Stimulated activated naive CD8-positive, alpha-beta T cell treated with anti-CD3 and anti-CD28 coated beads, Interleukin-15, amount 100 ng/mL, for 72 hours (primary cell): ENCODE measurements around the gene CENPP.

ENCODE experiments used
- ATAC-seq: fragments of 150-1000 bp; cut with Tn5 transposase; 2 replicates; pipeline ENCODE4 v1.10.0; 2021; ENCODE audit warnings: mild to moderate bottlenecking, moderate library complexity
- DNase-seq, 2 donors: peaks; one replicate each; pipeline ENCODE4 v3.0.0; 2021 to 2022
- H3K27ac Mint-ChIP-seq, 2 donors: one replicate each; pipeline ENCODE4 v1.8.0; 2022; ENCODE audit warnings: mild to moderate bottlenecking in 2 of 2, mixed read lengths in 2 of 2, moderate library complexity in 2 of 2
- H3K27me3 Mint-ChIP-seq: one replicate; pipeline ENCODE4 v1.8.0; 2022; ENCODE audit warnings: mixed read lengths
- H3K4me1 Mint-ChIP-seq: one replicate; pipeline ENCODE4 v1.8.0; 2022; ENCODE audit warnings: mild to moderate bottlenecking, mixed read lengths
- H3K4me3 Mint-ChIP-seq, 2 donors: one replicate each; pipeline ENCODE4 v1.8.0; 2022; ENCODE audit warnings: mild to moderate bottlenecking in 2 of 2, mixed read lengths in 2 of 2, moderate library complexity in 1 of 2
- H3K9me3 Mint-ChIP-seq, 2 donors: one replicate each; pipeline ENCODE4 v1.8.0; 2022; ENCODE audit warnings: mixed read lengths in 2 of 2

Gene CENPP

DNA sequence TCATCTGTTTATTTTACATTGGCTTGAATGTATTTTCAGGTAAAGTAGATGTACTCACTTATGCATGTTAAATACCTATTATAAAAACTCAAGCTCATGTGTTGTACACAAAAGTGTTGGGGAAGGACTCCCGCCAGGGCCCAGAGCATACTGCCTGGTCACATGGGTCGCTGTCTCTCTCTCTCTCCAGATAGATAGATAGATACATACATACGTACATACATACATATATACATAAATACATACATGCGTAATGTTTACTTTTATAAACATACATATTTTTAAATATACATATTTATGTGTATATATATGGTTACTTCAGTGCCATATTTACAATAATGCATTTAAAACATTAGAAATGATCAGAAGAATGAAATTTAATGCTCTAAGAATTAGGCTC is 131.8 kb downstream of the CENPP start:
- peaks cover 5% of the 10 kb centered on the region for H3K27me3 Mint-ChIP-seq
- no peaks in the 10 kb centered on the region for H3K9me3 Mint-ChIP-seq
- H3K4me1 Mint-ChIP-seq = no peaks in the 10 kb centered on the region
- DNase-seq = no peak
- H3K27ac Mint-ChIP-seq = no peak overlapping the region
- no peak for ATAC-seq
- H3K4me3 Mint-ChIP-seq = no peak overlapping the region

DNA sequence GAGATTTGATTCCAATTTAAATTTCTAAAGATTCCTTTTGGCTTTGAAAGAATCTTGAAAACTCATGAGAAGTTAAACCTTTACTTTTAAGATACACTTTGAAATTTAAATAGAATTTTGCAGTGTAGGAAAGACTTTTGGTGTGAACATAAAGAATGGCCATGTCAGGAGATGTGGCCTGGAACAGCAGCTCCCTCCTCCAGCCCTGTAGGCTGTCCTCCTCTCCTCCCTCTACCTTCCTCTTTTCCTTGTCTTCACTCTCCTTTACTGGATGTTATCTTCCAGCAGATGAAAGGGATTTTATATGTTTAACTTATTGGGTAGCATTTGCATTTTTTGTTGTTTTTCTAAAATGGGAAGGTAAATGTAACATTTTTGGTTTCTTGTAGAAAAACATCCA is 137.6 kb downstream of the CENPP start:
- ATAC-seq = no peak
- Mint-ChIP-seq H3K9me3 (no peaks in the 10 kb centered on the region), H3K27me3 (no peaks in the 10 kb centered on the region), H3K4me1 (no peaks in the 10 kb centered on the region), H3K27ac (peak overlapping the region in 1 of 2 donors; percentile 66), H3K4me3 (no peak overlapping the region)
- DNase-seq = no peak

GRCh38 chr9:92463984-92464383 is 138.2 kb downstream of the CENPP start:
- Mint-ChIP-seq H3K27ac (peak overlapping the region in 1 of 2 donors; percentile 66), H3K4me3 (no peak overlapping the region), H3K9me3 (no peaks in the 10 kb centered on the region), H3K27me3 (no peaks in the 10 kb centered on the region), H3K4me1 (no peaks in the 10 kb centered on the region)
- no peak for ATAC-seq
- no peak for DNase-seq

DNA sequence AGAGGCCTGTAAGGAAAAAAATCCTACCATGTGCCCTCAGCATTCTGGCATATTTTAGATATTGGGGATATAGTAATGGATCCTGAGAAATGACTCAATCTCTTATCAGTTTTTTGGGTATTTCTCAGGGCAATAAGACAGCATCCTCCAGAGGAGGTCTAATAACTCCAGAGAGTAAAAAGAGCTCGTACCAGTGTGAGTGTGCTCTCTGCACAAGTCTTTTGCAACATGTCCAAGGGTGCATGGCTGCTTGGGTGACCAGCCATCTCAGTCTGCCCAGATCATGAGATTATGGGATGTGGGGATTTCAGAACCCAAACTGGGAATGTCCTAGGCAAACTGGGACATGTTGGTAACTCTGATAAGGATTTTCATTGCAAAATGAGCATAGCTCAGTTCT is 141.3 kb downstream of the CENPP start:
- DNase-seq = no peak
- Mint-ChIP-seq H3K4me3 (no peak overlapping the region), H3K27ac (no peak overlapping the region), H3K27me3 (no peaks in the 10 kb centered on the region), H3K9me3 (no peaks in the 10 kb centered on the region), H3K4me1 (no peaks in the 10 kb centered on the region)
- ATAC-seq = no peak

GRCh38 chr9:92467511-92467910 is 141.8 kb downstream of the CENPP start:
- Mint-ChIP-seq H3K9me3 (no peaks in the 10 kb centered on the region), H3K4me1 (no peaks in the 10 kb centered on the region), H3K27ac (no peak overlapping the region), H3K27me3 (no peaks in the 10 kb centered on the region), H3K4me3 (no peak overlapping the region)
- DNase-seq = no peak
- no peak for ATAC-seq

- ATAC-seq = no peak
Observed at GRCh38 chr9:92468206-92468605, 142.5 kb downstream of the CENPP start.

DNA sequence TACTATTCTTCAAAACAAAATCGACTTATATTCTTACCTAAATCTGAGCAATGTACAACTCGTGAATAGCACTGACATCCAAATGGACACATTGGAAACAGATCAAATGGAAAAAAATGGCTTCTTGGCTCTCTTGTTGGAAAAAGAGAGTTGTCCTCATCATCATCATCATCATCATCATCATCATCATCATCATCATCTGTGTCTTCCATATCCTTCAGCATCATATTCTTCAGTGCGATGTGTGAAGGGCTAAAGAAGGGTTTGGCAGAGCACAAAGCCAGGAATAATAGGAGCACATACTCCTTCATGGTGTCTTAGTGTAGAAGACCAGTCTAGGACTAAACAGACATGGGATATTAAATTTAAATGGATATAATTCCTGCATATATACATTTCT is 148.8 kb downstream of the CENPP start:
- H3K27me3 Mint-ChIP-seq = no peaks in the 10 kb centered on the region
- H3K4me3 Mint-ChIP-seq = no peak overlapping the region
- no peaks in the 10 kb centered on the region for H3K4me1 Mint-ChIP-seq
- ATAC-seq (no peak), DNase-seq (no peak)
- H3K9me3 Mint-ChIP-seq = no peaks in the 10 kb centered on the region
- no peak overlapping the region for H3K27ac Mint-ChIP-seq

More at GRCh38 chr9:92468206-92468605, 142.5 kb downstream of the CENPP start:
- Mint-ChIP-seq H3K27me3 (no peaks in the 10 kb centered on the region), H3K4me1 (no peaks in the 10 kb centered on the region), H3K9me3 (no peaks in the 10 kb centered on the region), H3K27ac (no peak overlapping the region), H3K4me3 (no peak overlapping the region)
- no peak for DNase-seq

GRCh38 chr9:92476962-92477361 is 151.2 kb downstream of the CENPP start:
- no peak for DNase-seq
- Mint-ChIP-seq H3K9me3 (no peaks in the 10 kb centered on the region), H3K27me3 (no peaks in the 10 kb centered on the region), H3K27ac (no peak overlapping the region), H3K4me1 (peaks cover 9% of the 10 kb centered on the region), H3K4me3 (no peak overlapping the region)
- ATAC-seq = peak; percentile 82

DNA sequence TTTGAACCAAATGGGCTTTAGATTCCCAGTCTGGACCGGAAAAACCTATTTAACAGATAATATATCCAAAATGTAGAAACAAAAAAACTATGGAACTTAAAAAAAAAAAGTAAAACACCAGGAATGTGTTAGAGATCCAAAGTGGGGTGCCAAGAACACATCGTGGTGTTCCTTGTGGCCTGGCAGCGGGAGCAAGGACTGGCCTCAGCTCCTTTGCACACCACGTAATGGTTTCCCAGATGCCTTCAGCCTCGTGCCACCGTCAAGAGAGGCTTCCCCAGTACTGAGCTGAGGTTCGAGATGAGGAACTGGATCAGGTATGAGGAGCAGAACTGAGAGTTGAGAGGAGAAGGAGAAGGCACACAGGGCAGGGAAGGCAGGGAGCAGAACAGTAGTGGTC is 153.0 kb downstream of the CENPP start:
- Mint-ChIP-seq H3K4me1 (peaks cover 9% of the 10 kb centered on the region), H3K27me3 (no peaks in the 10 kb centered on the region)

DNA sequence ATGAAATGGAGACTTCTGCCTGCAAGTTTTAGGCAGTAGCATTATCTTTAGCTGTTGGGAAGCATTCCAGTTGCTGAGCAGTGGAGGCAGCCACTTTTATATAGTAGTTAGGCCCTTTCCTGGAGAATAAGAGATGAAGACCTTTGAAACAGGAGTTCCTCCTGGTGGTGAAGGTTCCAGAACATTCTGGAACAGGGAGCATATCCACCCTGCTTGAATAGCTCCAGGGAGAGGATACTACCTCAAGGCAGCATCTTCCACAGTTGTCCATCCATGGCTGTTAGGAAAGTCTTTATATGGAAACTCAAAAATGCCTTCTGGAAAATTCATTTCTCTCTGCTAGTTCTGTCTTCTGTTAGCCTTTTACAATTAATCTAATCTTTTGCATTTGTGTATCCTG is 153.6 kb downstream of the CENPP start:
- H3K27ac Mint-ChIP-seq = no peak overlapping the region
- ATAC-seq = no peak
- H3K4me1 Mint-ChIP-seq = peaks cover 9% of the 10 kb centered on the region
- DNase-seq = no peak
- no peak overlapping the region for H3K4me3 Mint-ChIP-seq
- no peaks in the 10 kb centered on the region for H3K27me3 Mint-ChIP-seq
- H3K9me3 Mint-ChIP-seq = no peaks in the 10 kb centered on the region

More for the DNA sequence above, 153.0 kb downstream of the CENPP start:
- no peak for DNase-seq
- Mint-ChIP-seq H3K9me3 (no peaks in the 10 kb centered on the region), H3K4me3 (no peak overlapping the region), H3K27ac (no peak overlapping the region)
- ATAC-seq = no peak

DNA sequence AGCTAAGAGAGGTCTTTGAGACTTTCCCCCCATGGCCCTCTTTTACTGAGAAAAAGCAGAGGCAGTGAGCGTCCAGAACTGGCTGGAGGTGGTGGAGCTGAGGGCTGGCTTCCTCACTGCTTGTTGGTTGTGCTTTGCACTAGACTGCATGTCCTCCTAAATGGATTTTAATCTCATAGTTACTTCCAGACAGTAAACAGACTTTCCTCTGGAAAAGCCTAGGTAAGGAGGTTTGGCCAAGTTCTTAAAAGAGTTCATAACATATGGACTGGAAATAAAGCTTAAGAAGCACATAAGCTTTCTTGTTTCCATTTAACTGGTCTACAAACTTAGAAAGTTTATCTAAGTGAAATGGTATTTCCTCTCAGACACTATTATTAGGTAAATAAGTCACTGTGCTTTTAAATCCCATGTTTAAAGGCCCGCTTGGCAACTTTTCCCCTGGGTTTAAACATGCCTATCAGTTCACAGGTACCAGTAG is 154.6 kb downstream of the CENPP start:
- Mint-ChIP-seq H3K4me3 (no peak overlapping the region), H3K27me3 (no peaks in the 10 kb centered on the region), H3K9me3 (no peaks in the 10 kb centered on the region), H3K4me1 (peaks cover 9% of the 10 kb centered on the region), H3K27ac (no peak overlapping the region)
- ATAC-seq (no peak), DNase-seq (no peak)

DNA sequence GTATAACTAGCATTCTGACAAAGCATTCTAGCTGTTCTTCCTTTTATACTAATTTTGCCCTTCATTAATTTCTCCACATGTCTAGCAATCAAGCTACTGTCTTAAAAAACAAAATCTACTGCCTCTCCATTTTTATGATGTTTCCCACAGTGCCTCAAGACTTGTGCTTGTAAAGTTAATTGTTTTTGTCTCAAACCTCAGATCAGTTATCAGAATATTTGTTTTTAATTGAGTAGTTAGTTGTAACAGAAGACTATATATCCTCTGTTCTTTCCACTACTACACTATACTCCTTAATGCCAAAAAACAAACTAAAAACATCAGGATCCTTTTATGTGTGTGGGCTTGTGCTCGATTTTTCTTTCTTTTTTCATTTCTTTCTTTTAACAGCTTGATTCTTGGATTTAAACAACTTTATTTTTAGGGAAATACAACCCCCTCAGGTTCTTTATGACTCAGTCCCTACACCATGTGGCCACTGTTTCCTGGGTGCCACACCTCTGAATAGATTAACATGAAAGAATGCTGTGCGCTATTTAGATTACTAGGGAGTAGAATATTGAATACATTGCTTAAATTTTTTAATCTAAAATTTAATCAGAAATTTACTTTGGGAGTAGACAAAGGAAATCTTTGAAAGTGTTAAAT is 155.4 kb downstream of the CENPP start:
- Mint-ChIP-seq H3K4me3 (no peak overlapping the region), H3K27ac (no peak overlapping the region), H3K4me1 (peaks cover 9% of the 10 kb centered on the region), H3K9me3 (no peaks in the 10 kb centered on the region), H3K27me3 (no peaks in the 10 kb centered on the region)
- no peak for DNase-seq
- ATAC-seq = peak; percentile 61

- Mint-ChIP-seq H3K27ac (no peak within 1 kb of the TSS), H3K27me3 (no peaks in the 10 kb centered on the region), H3K4me3 (no peak within 1 kb of the TSS), H3K4me1 (peaks cover 9% of the 10 kb centered on the region), H3K9me3 (no peaks in the 10 kb centered on the region)
- DNase-seq (no peak), ATAC-seq (no peak)
Observed at GRCh38 chr9:92482329-92482728, 156.6 kb downstream of the CENPP start, which contains the start of gene ASPN. TSS of gene ASPN (minus strand) at chr9:92482506.

DNA sequence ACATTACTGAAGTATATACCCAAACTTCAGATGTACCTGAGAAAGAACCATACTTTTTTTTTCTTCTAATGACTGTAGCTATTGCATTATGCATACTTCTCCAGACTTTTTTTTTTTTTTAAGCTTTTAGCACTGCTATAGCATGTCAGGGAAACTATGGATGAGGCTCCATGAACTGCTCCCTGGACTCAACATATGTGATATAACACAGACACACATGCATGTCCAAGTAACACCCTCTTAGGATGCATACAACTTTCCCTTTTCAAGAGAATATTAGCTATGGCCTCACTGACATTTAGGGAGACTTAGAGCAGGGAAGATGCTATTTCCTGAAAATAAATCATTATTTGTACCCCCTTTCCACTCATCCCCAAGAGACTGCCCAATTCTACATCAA is 157.1 kb downstream of the CENPP start:
- H3K27me3 Mint-ChIP-seq = no peaks in the 10 kb centered on the region
- H3K4me1 Mint-ChIP-seq = peaks cover 9% of the 10 kb centered on the region
- H3K27ac Mint-ChIP-seq = no peak overlapping the region
- H3K9me3 Mint-ChIP-seq = no peaks in the 10 kb centered on the region
- H3K4me3 Mint-ChIP-seq = no peak overlapping the region
- no peak for DNase-seq
- no peak for ATAC-seq

DNA sequence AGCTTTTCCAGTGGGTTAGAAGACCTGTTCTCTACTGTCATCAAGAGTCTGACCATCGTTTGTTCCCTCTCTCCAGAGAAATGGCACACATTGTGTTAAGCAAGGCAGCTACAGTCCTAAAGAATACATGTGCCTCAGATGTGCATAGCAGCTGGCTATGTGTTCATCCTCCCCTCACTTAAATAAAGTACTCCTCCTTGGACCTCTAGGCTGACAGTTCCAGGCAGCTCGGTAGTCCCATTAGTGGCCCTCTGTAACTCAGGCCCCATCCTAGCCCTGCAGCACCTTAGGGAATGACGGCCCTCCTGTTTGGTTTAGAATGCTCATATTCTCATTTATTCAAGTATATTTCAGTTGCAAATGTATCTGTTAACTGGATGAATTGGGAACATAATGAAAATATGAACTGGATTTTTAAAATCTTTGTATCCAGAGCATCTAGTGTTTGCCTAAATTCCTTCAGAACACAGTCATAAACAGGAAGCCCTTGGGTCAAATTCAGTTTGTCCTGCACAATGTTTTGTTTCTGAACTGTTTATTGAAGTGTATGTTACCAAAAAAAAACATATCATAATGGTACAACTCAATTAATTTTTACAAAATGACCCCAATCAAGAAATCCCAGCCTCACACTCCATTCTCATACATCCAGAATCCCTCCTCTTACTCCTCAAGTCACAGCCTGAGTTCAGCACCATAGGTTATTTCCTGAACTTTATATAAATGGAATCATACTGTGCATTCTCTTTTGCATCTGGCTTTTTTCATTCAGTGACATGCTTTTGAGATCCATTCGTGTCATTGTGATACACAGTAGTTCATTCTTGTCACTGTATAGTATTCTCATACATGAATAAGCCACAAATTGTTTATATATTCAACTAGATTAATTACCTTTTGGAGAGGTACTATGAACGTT is 158.1 kb downstream of the CENPP start:
- ATAC-seq = no peak
- Mint-ChIP-seq H3K27me3 (no peaks in the 10 kb centered on the region), H3K4me3 (no peak overlapping the region), H3K27ac (no peak overlapping the region), H3K4me1 (peaks cover 9% of the 10 kb centered on the region), H3K9me3 (no peaks in the 10 kb centered on the region)
- DNase-seq = no peak

- ATAC-seq = no peak
- H3K4me3 Mint-ChIP-seq = no peak overlapping the region
- H3K9me3 Mint-ChIP-seq = no peaks in the 10 kb centered on the region
- peaks cover 9% of the 10 kb centered on the region for H3K4me1 Mint-ChIP-seq
- no peak overlapping the region for H3K27ac Mint-ChIP-seq
- no peak for DNase-seq
- H3K27me3 Mint-ChIP-seq = no peaks in the 10 kb centered on the region
Observed at GRCh38 chr9:92484563-92484962, 158.8 kb downstream of the CENPP start.
